ENCODE measurements around the gene SDK1. TPM values are rescaled to one million over a fixed set of nuclear protein-coding genes. Genes with fewer than 3 reads are reported as not detected.

Gene SDK1
- total and polyA plus RNA-seq, 2 of the 8 experiments (the other 6 are each of a cell fraction or from before 2014, with no cell fraction given), result 3.3 to 7.2 TPM

- no peak overlapping the region for H2BK5ac ChIP-seq (ENCODE audit: low read depth, low read length)
- H4K5ac ChIP-seq (ENCODE audit: insufficient read length, low read depth, low read length), result no peak overlapping the region
- no peak overlapping the region for H3K4me3 ChIP-seq (ENCODE audit: extremely low read depth in 1 of 4, insufficient read depth in 2 of 4, low read depth in 3 of 4, low read length in 4 of 4)
- DNase-seq (ENCODE audit: low read depth in 1 of 2, low spot score in 2 of 2), result no peak
- no peak overlapping the region for H2BK20ac ChIP-seq (ENCODE audit: low read length)
- H3K9me3 ChIP-seq (ENCODE audit: insufficient read depth in 2 of 2, low read depth in 1 of 2, low read length in 1 of 2), result no peaks in the 10 kb centered on the region
- no peak overlapping the region for H3K56ac ChIP-seq (replicated peaks; ENCODE audit: insufficient read length, low read depth, low read length)
- H3K23ac ChIP-seq (ENCODE audit: insufficient read length), result no peak overlapping the region
- no peak overlapping the region; the same call in 1 of the 2 replicates for H4K8ac ChIP-seq (ENCODE audit: extremely low read depth, insufficient read depth, low read length)
- no peak for TF ChIP-seq USF2 (IDR thresholded peaks at IDR 0.05; ENCODE audit: low read length)
- TF ChIP-seq YY1 (IDR thresholded peaks at IDR 0.05; ENCODE audit: low read depth, low read length), result no peak
- no peak for TF ChIP-seq GABPA (IDR thresholded peaks at IDR 0.05; ENCODE audit: borderline replicate concordance, insufficient read depth, low read length)
- no peak overlapping the region for H2BK120ac ChIP-seq (replicated peaks; ENCODE audit: low read depth, low read length)
- no peak overlapping the region for H3K14ac ChIP-seq (ENCODE audit: insufficient read length)
- H2AFZ ChIP-seq (ENCODE audit: low read length), result no peak overlapping the region
- no peak overlapping the region for H3K18ac ChIP-seq (ENCODE audit: extremely low read depth, low read length)
- peaks cover 0 to 3% (median 0%) of the 10 kb centered on the region in 4 experiments; a peak in 1 of 7 replicates for H3K4me1 ChIP-seq (replicated peaks in 1 of 4; ENCODE audit: control insufficient read depth in 3 of 4, insufficient read depth in 4 of 4, low read length in 3 of 4)
- POLR2A ChIA-PET (ENCODE audit: partially characterized antibody), result no interaction called here
- H4K91ac ChIP-seq (replicated peaks; ENCODE audit: insufficient read length, low read length), result no peak overlapping the region
- 0 out of 2 replicates have a peak overlapping the region, but pooled peaks have one; percentile 17 for H2BK12ac ChIP-seq (ENCODE audit: low read depth, low read length)
- no peaks in the 10 kb centered on the region for H3K27me3 ChIP-seq (replicated peaks in 1 of 4; ENCODE audit: control insufficient read depth in 3 of 4, extremely low read depth in 1 of 4, insufficient read depth in 3 of 4, low read length in 3 of 4)
- CTCF ChIA-PET (ENCODE audit: partially characterized antibody), result interaction anchor here (0.6 to 3.6 kb wide), 3 partner anchors 7 to 935 kb away, joined by 3 to 14 read pairs (median 5); no protein-coding TSS in a partner anchor
- FAIRE-seq, result no peak
- 89% methylated on average over 14 of the region's 14 CpGs; no CpG with 5 or more reads in 1 of the 2 experiments for WGBS, 2 experiments (ENCODE audit: extremely low coverage in 1 of 2, insufficient coverage in 1 of 2, insufficient read length in 1 of 2, insufficient replicate concordance in 2 of 2, low coverage in 1 of 2, low lambda C conversion rate in 2 of 2, missing lambda C conversion rate in 1 of 2)
- no peaks in the 10 kb centered on the region for H4K20me1 ChIP-seq (replicated peaks in 1 of 2; ENCODE audit: control insufficient read depth in 1 of 2, insufficient read depth in 2 of 2, low read length in 2 of 2)
- no peaks in the 10 kb centered on the region for H3K79me2 ChIP-seq (ENCODE audit: control insufficient read depth in 1 of 2, insufficient read depth in 2 of 2, low read length in 2 of 2)
- H3K36me3 ChIP-seq (ENCODE audit: control insufficient read depth in 2 of 4, insufficient read depth in 4 of 4, low read length in 3 of 4), result no peaks in the 10 kb centered on the region
- no peak overlapping the region for H3K27ac ChIP-seq (ENCODE audit: low read depth, low read length)
- H3K9ac ChIP-seq (replicated peaks in 1 of 4; ENCODE audit: extremely low read depth in 1 of 4, low read depth in 3 of 4, low read length in 3 of 4), result no peak overlapping the region
- H2AK5ac ChIP-seq (ENCODE audit: low read depth, low read length), result no peak overlapping the region
- H2BK15ac ChIP-seq (ENCODE audit: low read length), result no peak overlapping the region
- no peaks in the 10 kb centered on the region for H3K23me2 ChIP-seq (ENCODE audit: low read depth, low read length)
- no peak overlapping the region for H3K4me2 ChIP-seq (ENCODE audit: insufficient read depth in 1 of 2, low read depth in 2 of 2, low read length in 2 of 2)
- no peak overlapping the region for H3K4ac ChIP-seq (replicated peaks; ENCODE audit: insufficient read length, low read depth, low read length)
- no peaks in the 10 kb centered on the region for H3K79me1 ChIP-seq (ENCODE audit: low read depth, low read length)
Observed at GRCh38 chr7:3987426-3987927, 686.4 kb downstream of the SDK1 start.
